Ishikawa (cell line): ENCODE results near the gene DENND5A.

Experiments
- CEBPB ChIP-seq: IDR thresholded peaks from 2 replicates; pipeline ENCODE4 v1.6.1; 2012
- CREB1 ChIP-seq: IDR thresholded peaks from 2 replicates; pipeline ENCODE4 v1.6.1; 2012; ENCODE audit warnings: low read depth
- EGR1 ChIP-seq: IDR thresholded peaks from 2 replicates; pipeline ENCODE4 v1.6.1; 2012
- EP300 ChIP-seq: IDR thresholded peaks from 2 replicates; pipeline ENCODE4 v1.6.1; 2012; ENCODE audit warnings: borderline replicate concordance
- FOXM1 ChIP-seq: IDR thresholded peaks from 2 replicates; pipeline ENCODE4 v1.6.1; 2012; ENCODE audit warnings: low read depth, borderline replicate concordance
- MAX ChIP-seq: IDR thresholded peaks from 2 replicates; pipeline ENCODE4 v1.6.1; 2012
- NFIC ChIP-seq: IDR thresholded peaks from 2 replicates; pipeline ENCODE4 v1.6.1; 2012
- RAD21 ChIP-seq: IDR thresholded peaks from 2 replicates; pipeline ENCODE4 v1.6.1; 2012; ENCODE audit warnings: low read depth
- TAF1 ChIP-seq: IDR thresholded peaks from 2 replicates; pipeline ENCODE4 v1.6.1; 2012; ENCODE audit warnings: low read depth, mild to moderate bottlenecking
- TCF12 ChIP-seq: IDR thresholded peaks from 2 replicates; pipeline ENCODE4 v1.6.1; 2012; ENCODE audit warnings: low read depth
- TEAD4 ChIP-seq: IDR thresholded peaks from 2 replicates; pipeline ENCODE4 v1.6.1; 2012
- USF1 ChIP-seq: IDR thresholded peaks from 2 replicates; pipeline ENCODE4 v1.6.1; 2012
- YY1 ChIP-seq: IDR thresholded peaks from 2 replicates; pipeline ENCODE4 v1.6.1; 2012; ENCODE audit warnings: low read depth
- ZBTB7A ChIP-seq: IDR thresholded peaks from 2 replicates; pipeline ENCODE4 v1.6.1; 2012; ENCODE audit warnings: low read depth
- TF ChIP-seq, protein P1 (sequence below): IDR thresholded peaks from 2 replicates; pipeline ENCODE4 v1.6.1; 2012; ENCODE audit warnings: low read depth, mild to moderate bottlenecking

The DENND5A gene

GRCh38 chr11:9192561-9192960 lies 72.6 kb downstream of the DENND5A start:
- TF ChIP-seq CEBPB: no peak

DNA sequence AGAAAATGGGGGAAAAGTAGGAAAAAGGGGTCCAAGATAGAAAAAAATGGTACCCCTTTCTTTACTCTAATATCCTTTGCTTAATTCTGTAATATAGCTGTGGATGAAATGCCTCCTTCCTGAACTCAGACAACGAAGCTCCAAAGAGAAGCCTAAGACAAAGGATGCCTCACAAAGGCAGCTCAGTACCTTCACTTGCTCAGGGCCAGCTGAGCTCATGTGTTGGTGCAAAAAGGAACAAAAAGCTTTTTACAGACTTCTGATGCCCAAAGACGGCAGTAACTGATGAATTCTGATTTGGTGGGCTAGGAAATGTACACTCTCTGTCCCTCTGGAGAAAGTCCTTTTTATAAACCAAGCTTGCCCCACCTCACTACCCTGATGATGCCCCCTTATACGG lies 77.5 kb downstream of the DENND5A start:
- no peak for TF ChIP-seq FOXM1
- no peak for TF ChIP-seq EGR1
- no peak for TF ChIP-seq CREB1
- TF ChIP-seq TCF12: no peak
- no peak for TF ChIP-seq MAX
- no peak for TF ChIP-seq TEAD4
- TF ChIP-seq EP300: no peak
- TF ChIP-seq YY1: no peak

DNA sequence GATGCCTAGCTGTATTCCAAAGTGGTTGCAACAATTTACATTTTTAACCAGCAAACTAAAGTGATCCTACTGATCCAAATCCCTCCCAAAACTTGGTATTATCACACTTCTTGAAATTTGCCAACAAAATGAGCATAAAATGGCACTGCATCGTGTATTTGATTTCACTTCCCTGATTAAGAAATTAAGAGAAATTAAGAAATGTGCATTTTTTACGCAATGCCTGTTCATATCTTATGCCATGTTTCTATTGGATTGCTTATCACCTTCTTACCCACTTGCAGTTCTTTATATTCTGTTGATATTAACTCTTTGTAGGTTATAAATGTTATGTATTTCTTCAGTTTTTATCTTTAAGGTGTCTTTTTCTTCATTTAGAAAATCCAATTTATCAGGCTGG lies 80.6 kb downstream of the DENND5A start:
- no peak for TF ChIP-seq MAX
- TF ChIP-seq CREB1: no peak
- no peak for TF ChIP-seq EGR1
- no peak for TF ChIP-seq FOXM1
- TF ChIP-seq, protein P1, sequence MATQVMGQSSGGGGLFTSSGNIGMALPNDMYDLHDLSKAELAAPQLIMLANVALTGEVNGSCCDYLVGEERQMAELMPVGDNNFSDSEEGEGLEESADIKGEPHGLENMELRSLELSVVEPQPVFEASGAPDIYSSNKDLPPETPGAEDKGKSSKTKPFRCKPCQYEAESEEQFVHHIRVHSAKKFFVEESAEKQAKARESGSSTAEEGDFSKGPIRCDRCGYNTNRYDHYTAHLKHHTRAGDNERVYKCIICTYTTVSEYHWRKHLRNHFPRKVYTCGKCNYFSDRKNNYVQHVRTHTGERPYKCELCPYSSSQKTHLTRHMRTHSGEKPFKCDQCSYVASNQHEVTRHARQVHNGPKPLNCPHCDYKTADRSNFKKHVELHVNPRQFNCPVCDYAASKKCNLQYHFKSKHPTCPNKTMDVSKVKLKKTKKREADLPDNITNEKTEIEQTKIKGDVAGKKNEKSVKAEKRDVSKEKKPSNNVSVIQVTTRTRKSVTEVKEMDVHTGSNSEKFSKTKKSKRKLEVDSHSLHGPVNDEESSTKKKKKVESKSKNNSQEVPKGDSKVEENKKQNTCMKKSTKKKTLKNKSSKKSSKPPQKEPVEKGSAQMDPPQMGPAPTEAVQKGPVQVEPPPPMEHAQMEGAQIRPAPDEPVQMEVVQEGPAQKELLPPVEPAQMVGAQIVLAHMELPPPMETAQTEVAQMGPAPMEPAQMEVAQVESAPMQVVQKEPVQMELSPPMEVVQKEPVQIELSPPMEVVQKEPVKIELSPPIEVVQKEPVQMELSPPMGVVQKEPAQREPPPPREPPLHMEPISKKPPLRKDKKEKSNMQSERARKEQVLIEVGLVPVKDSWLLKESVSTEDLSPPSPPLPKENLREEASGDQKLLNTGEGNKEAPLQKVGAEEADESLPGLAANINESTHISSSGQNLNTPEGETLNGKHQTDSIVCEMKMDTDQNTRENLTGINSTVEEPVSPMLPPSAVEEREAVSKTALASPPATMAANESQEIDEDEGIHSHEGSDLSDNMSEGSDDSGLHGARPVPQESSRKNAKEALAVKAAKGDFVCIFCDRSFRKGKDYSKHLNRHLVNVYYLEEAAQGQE: no peak
- no peak for TF ChIP-seq TCF12
- no peak for TF ChIP-seq TEAD4
- TF ChIP-seq NFIC: no peak
- no peak for TF ChIP-seq RAD21
- TF ChIP-seq CEBPB: no peak
- TF ChIP-seq EP300: no peak
- TF ChIP-seq YY1: no peak

GRCh38 chr11:9182180-9182871 lies 82.8 kb downstream of the DENND5A start:
- no peak for TF ChIP-seq MAX

- no peak for TF ChIP-seq ZBTB7A
- no peak for TF ChIP-seq TAF1
- no peak for TF ChIP-seq EP300
- no peak for TF ChIP-seq NFIC
- TF ChIP-seq CEBPB: no peak
These were observed 84.4 kb downstream of the DENND5A start for GRCh38 chr11:9180784-9181183.

DNA sequence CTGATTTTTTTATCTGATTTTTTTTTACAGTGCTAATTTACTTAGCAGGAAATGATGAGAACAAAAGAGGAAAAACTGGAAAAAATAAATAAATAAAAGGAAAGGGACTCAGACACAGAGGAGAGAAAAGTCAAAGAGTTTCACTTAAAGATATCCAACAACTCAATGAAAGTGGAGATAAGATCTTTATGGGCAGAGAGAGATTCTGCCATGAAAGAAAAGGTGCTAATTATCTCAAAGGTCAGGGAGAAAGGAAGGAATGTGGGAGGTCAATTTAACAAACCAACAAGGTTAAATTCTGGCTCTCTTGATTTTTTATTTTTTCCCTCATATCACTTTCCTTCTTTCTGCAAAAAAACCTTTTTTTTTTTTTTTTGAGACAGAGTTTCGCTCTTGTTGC lies 86.0 kb downstream of the DENND5A start:
- TF ChIP-seq CREB1: no peak
- TF ChIP-seq CEBPB: no peak
- TF ChIP-seq ZBTB7A: no peak

- TF ChIP-seq, protein P1: no peak
- TF ChIP-seq FOXM1 (no peak), EP300 (no peak), YY1 (no peak), MAX (no peak), USF1 (no peak), RAD21 (no peak), ZBTB7A (no peak), NFIC (no peak), CEBPB (no peak), TEAD4 (no peak), TCF12 (no peak), CREB1 (no peak), EGR1 (no peak), TAF1 (no peak)
These were observed 86.4 kb downstream of the DENND5A start for GRCh38 chr11:9178716-9179115.
